Right lobe of liver (tissue), 6 donors: Measurements from ENCODE around the gene ZBTB14. TPM values are rescaled to one million over a fixed set of nuclear protein-coding genes. Genes with fewer than 3 reads are reported as not detected.

ENCODE experiments used
- ATAC-seq, 4 donors: fragments of 200-7000 bp; cut with Tn5 transposase; one replicate each; pipeline ENCODE4 v1.9.1; 2020; ENCODE audit warnings: mild to moderate bottlenecking in 4 of 4, moderate library complexity in 4 of 4
- DNase-seq, 3 donors: peaks; one replicate each; pipeline ENCODE4 v3.0.0-alpha.2; 2020
- H3K27ac ChIP-seq, 3 donors: fragments of 200-600 bp; one replicate each; pipeline ENCODE4 v1.8.0; 2022
- H3K27me3 ChIP-seq, 2 donors: fragments of 200-600 bp; one replicate each; pipeline ENCODE4 v1.8.0; 2022
- H3K36me3 ChIP-seq, 4 donors: fragments of 200-600 bp; sonication (generic) in 1 of 4; one replicate each; pipeline versions ENCODE4 v1.5.1 to v1.8.0; 2017 to 2022; ENCODE audit warnings: control low read depth in 1 of 4
- H3K4me1 ChIP-seq, 4 donors: fragments of 200-600 bp; sonication (generic) in 1 of 4; one replicate each; pipeline versions ENCODE4 v1.5.1 to v1.8.0; 2017 to 2022; ENCODE audit warnings: control low read depth in 1 of 4
- H3K4me3 ChIP-seq, 3 donors: fragments of 200-600 bp; one replicate each; pipeline ENCODE4 v1.8.0; 2022
- H3K9me3 ChIP-seq, 4 donors: fragments of 200-600 bp; sonication (generic) in 1 of 4; one replicate each; pipeline versions ENCODE4 v1.5.1 to v1.8.0; 2017 to 2022; ENCODE audit warnings: control low read depth in 1 of 4
- POLR2A ChIP-seq: fragments of 450-650 bp; IDR thresholded peaks from one replicate; pipeline ENCODE4 v1.6.1; 2017; ENCODE audit warnings: antibody characterized with exemption, mild to moderate bottlenecking
- WGBS: methylation state at CpG from one replicate; pipeline ENCODE4 v1.1.6; 2018; ENCODE audit warnings: low coverage, low lambda C conversion rate; ENCODE audit not compliant: insufficient coverage; ENCODE audit errors: missing lambda C conversion rate; 5-methylcytosine and 5-hydroxymethylcytosine counted together
- intact Hi-C, 2 donors: fragments of 100-400 bp; cut with DNase I; formaldehyde crosslinking; loops; one replicate each; pipeline versions ENCODE4 v1.11.2 to v1.14.1; 2022
- total RNA-seq, 6 experiments: library from RNA; depleted of rRNA in 2 of 6; stranded (reverse); fragments of >200 nt in 2 of 6; fragmentation: NEBNext Ultra II Directional in 3 of 6; extraction: Animal tissue kit (Norgen Biotek cat#: 25700) in 3 of 6; gene quantifications; one replicate each; pipeline versions ENCODE4 v1.1.0 to v1.2.4, GENCODE V29; 2016 to 2023
- TF ChIP-seq, protein P1 (sequence below), 4 donors: fragments of 200-600 bp in 3 of 4; fragments of 450-650 bp in 1 of 4; IDR thresholded peaks; one replicate each; pipeline versions ENCODE4 v1.5.1 to v1.8.0; 2016 to 2022; ENCODE audit warnings: antibody characterized with exemption in 4 of 4, mild to moderate bottlenecking in 2 of 4
- donor health status: DM: no; HTN: yes; CAD: no.
- donor health status: DM: no; HTN: no; CAD: no.
- donor health status: DM: no; HTN: no; CAD: no.
- donor health status: DM: no; HTN: yes; CAD: no.
- donor health status: DM: no; HTN: yes; CAD: no.

The ZBTB14 gene
- total RNA-seq, 6 experiments from 2014 or later: 4.3 to 7.2 (median 5.9) TPM

- intact Hi-C loops: no loop called here
- Histone ChIP-seq H3K27ac (peak overlapping the region; percentile 82 to 93 (median 85)), H3K27me3 (no peaks in the 10 kb centered on the region), H3K4me1 (no peaks in the 10 kb centered on the region), H3K9me3 (no peaks in the 10 kb centered on the region), H3K4me3 (peak overlapping the region; percentile 63 to 82 (median 80)), H3K36me3 (peaks cover 0 to 9% (median 3%) of the 10 kb centered on the region in 4 donors)
- DNase-seq (peak; percentile 64 to 79 (median 72)), ATAC-seq (peak in 3 of 4 donors; percentile 4 to 32 (median 6))
- WGBS: 0% methylated on average over 17 of the region's 58 CpGs
- TF ChIP-seq POLR2A: no peak
- TF ChIP-seq, protein P1, sequence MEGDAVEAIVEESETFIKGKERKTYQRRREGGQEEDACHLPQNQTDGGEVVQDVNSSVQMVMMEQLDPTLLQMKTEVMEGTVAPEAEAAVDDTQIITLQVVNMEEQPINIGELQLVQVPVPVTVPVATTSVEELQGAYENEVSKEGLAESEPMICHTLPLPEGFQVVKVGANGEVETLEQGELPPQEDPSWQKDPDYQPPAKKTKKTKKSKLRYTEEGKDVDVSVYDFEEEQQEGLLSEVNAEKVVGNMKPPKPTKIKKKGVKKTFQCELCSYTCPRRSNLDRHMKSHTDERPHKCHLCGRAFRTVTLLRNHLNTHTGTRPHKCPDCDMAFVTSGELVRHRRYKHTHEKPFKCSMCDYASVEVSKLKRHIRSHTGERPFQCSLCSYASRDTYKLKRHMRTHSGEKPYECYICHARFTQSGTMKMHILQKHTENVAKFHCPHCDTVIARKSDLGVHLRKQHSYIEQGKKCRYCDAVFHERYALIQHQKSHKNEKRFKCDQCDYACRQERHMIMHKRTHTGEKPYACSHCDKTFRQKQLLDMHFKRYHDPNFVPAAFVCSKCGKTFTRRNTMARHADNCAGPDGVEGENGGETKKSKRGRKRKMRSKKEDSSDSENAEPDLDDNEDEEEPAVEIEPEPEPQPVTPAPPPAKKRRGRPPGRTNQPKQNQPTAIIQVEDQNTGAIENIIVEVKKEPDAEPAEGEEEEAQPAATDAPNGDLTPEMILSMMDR (IDR thresholded peaks at IDR 0.05): no peak
These were observed 882 bp downstream of the ZBTB14 start for GRCh38 chr18:5294457-5295230.

DNA sequence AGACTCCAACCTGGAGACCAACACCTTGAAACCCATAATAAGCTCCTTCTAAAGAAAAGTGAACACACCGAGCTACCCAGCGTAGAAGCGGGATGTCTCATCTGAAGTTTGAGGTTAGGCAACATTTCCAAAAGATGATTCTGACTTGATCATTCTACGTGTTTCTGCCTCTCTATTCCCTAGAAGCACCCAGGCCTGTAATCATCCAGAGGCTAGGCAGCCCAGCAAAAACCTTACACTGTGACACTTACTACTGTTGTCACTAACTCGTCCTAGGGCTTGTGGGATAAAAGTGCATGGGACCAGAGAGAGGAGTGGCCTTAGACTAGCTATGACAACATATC, 1.4 kb downstream of the ZBTB14 start:
- no peak for DNase-seq
- H3K4me3 ChIP-seq: peak overlapping the region; percentile 63 to 82 (median 80)

GRCh38 chr18:5288517-5288935, 7.0 kb downstream of the ZBTB14 start:
- H3K9me3 ChIP-seq: no peaks in the 10 kb centered on the region
- no peak overlapping the region for H3K27ac ChIP-seq
- DNase-seq (no peak), ATAC-seq (no peak)
- TF ChIP-seq, protein P1 (IDR thresholded peaks at IDR 0.05): no peak
- TF ChIP-seq POLR2A: no peak
- no peaks in the 10 kb centered on the region for H3K4me1 ChIP-seq
- no peaks in the 10 kb centered on the region for H3K27me3 ChIP-seq
- intact Hi-C loops: no loop called here
- peaks cover 0 to 9% (median 3%) of the 10 kb centered on the region in 4 donors for H3K36me3 ChIP-seq
- WGBS: 40% methylated on average over 2 of the region's 2 CpGs
- no peak overlapping the region for H3K4me3 ChIP-seq

More for the DNA sequence above, 1.4 kb downstream of the ZBTB14 start:
- ATAC-seq: no peak
- Histone ChIP-seq H3K9me3 (no peaks in the 10 kb centered on the region), H3K27me3 (no peaks in the 10 kb centered on the region), H3K36me3 (peaks cover 0 to 9% (median 3%) of the 10 kb centered on the region in 4 donors), H3K27ac (peak overlapping the region; percentile 82 to 93 (median 85)), H3K4me1 (no peaks in the 10 kb centered on the region)
- TF ChIP-seq, protein P1 (IDR thresholded peaks at IDR 0.05): no peak
- no peak for TF ChIP-seq POLR2A
- intact Hi-C loops: no loop called here
- 55% methylated on average over 5 of the region's 5 CpGs for WGBS

DNA sequence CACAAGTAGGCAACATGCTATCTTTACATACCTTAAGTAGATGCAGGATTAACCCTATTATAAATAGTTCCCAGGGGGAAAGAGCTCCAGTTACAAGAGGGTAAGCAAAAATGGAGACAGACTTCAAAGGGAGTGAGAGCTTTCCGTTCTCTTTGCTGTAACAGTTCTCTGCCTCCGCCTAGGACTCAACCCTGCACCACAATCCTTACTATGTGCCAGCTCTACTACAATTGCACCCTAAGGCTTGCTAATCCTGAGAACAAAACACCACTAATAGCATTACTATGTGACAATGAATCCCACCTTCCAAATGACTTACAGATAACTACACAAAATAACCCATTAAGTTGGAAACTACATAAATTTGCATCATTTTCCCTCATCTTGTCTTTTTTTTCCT, 7.7 kb downstream of the ZBTB14 start:
- intact Hi-C loops: no loop called here
- DNase-seq (no peak), ATAC-seq (no peak)
- peaks cover 0 to 9% (median 3%) of the 10 kb centered on the region in 4 donors for H3K36me3 ChIP-seq
- no peak overlapping the region for H3K4me3 ChIP-seq
- H3K27ac ChIP-seq: no peak overlapping the region
- no peaks in the 10 kb centered on the region for H3K9me3 ChIP-seq
- no peak for TF ChIP-seq POLR2A
- TF ChIP-seq, protein P1 (IDR thresholded peaks at IDR 0.05): no peak
- 14% methylated on average over 1 of the region's 2 CpGs for WGBS
- H3K4me1 ChIP-seq: no peaks in the 10 kb centered on the region
- no peaks in the 10 kb centered on the region for H3K27me3 ChIP-seq
